ENCODE measurements around the gene SLC24A1.

The SLC24A1 gene

GRCh38 chr15:65651831-65652749 lies 30.4 kb downstream of the SLC24A1 start:
- DNase-seq (ENCODE audit: low read depth in 2 of 2) = no peak

GRCh38 chr15:65653341-65653740 lies 31.6 kb downstream of the SLC24A1 start:
- no peak for DNase-seq (ENCODE audit: low read depth in 2 of 2)

GRCh38 chr15:65653801-65654521 lies 32.2 kb downstream of the SLC24A1 start:
- no peak for DNase-seq (ENCODE audit: low read depth in 2 of 2)

- no peak for DNase-seq (ENCODE audit: low read depth in 2 of 2)
These were observed 33.3 kb downstream of the SLC24A1 start for GRCh38 chr15:65655026-65655425.

- no peak for DNase-seq (ENCODE audit: low read depth in 2 of 2)
These were observed 33.7 kb downstream of the SLC24A1 start for GRCh38 chr15:65655457-65655856.

- DNase-seq (ENCODE audit: low read depth in 2 of 2) = no peak
These were observed 37.8 kb downstream of the SLC24A1 start for GRCh38 chr15:65659502-65660052.

- no peak for DNase-seq (ENCODE audit: low read depth in 2 of 2)
These were observed 39.2 kb downstream of the SLC24A1 start for GRCh38 chr15:65660927-65661326.

GRCh38 chr15:65663521-65663920 lies 41.8 kb downstream of the SLC24A1 start:
- no peak for DNase-seq (ENCODE audit: low read depth in 2 of 2)

GRCh38 chr15:65666257-65666656 lies 44.5 kb downstream of the SLC24A1 start:
- DNase-seq (ENCODE audit: low read depth in 2 of 2) = no peak

GRCh38 chr15:65675551-65675950 lies 53.8 kb downstream of the SLC24A1 start:
- DNase-seq (ENCODE audit: low read depth in 2 of 2) = no peak

GRCh38 chr15:65676123-65676522 lies 54.4 kb downstream of the SLC24A1 start:
- DNase-seq (ENCODE audit: low read depth in 2 of 2) = no peak

GRCh38 chr15:65680544-65680943 lies 58.8 kb downstream of the SLC24A1 start:
- DNase-seq (ENCODE audit: low read depth in 2 of 2) = no peak

- no peak for DNase-seq (ENCODE audit: low read depth in 2 of 2)
These were observed 60.7 kb downstream of the SLC24A1 start for GRCh38 chr15:65682404-65682911.

GRCh38 chr15:65688462-65688861 lies 66.7 kb downstream of the SLC24A1 start:
- no peak for DNase-seq (ENCODE audit: low read depth in 2 of 2)

- DNase-seq (ENCODE audit: low read depth in 2 of 2) = no peak
These were observed 68.4 kb downstream of the SLC24A1 start for GRCh38 chr15:65690173-65690572.

- DNase-seq (ENCODE audit: low read depth in 2 of 2) = no peak
These were observed 69.0 kb downstream of the SLC24A1 start for GRCh38 chr15:65690778-65691177.

- DNase-seq (ENCODE audit: low read depth in 2 of 2) = no peak
These were observed 73.3 kb downstream of the SLC24A1 start for GRCh38 chr15:65695081-65695480.

Data from stimulated activated CD8-positive, alpha-beta memory T cell treated with anti-CD3 and anti-CD28 coated beads, Interleukin-7, amount 100 ng/mL, for 1 hour (primary cell).